Measurements from ENCODE around the gene PPP1R12B. TPM values are rescaled to one million over a fixed set of nuclear protein-coding genes. Genes with fewer than 3 reads are reported as not detected.
"Not testable (repeated sequence)": the region's sequence is repeated elsewhere in the genome, so short reads cannot be mapped to it uniquely, and the experiment has no call there.

Gene PPP1R12B
- total and polyA plus RNA-seq, 5 experiments from 2014 or later: 4.6 to 29.8 (median 7.7) TPM

- H3K27ac Mint-ChIP-seq, POLR2A ChIA-PET, ATAC-seq, H3K27me3 Mint-ChIP-seq, H3K9me3 Mint-ChIP-seq, DNase-seq, H3K4me3 Mint-ChIP-seq, H3K36me3 Mint-ChIP-seq: not testable (repeated sequence)
- H3K4me1 Mint-ChIP-seq: peaks cover 28 to 37% (median 33%) of the 10 kb centered on the region in 4 donors
Measured at GRCh38 chr1:202352583-202353197, 4.2 kb downstream of the PPP1R12B start.

DNA sequence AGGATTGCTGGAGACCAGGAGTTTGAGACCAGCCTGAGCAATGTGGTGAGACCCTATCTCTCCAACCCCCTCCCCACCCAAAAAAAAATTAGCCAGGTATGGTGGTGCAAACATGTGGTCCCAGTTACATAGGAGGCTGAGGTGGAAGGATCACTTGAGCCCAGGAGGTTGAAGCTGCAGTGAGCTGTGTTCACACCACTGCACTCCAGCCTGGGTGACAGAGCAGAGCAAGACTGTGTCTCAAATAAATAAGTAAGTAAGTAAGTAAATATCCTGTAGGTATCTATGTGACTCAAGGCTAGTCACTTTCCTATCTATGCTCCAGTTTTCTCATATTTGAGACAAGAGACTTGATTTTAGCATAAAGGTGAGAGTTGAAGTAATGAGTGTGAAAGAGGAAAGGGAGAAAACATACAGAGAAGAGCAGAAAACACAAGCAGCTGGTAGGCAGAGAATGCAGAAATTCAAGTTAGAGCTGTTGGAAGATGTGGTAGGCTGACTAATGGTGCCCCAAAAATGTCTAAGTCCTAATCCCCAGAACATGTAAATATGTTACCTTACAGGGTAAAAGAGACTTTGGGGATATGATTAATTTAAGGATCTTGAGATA, 7.5 kb downstream of the PPP1R12B start:
- no peak for DNase-seq
- H3K4me3 Mint-ChIP-seq: no peak overlapping the region
- no peaks in the 10 kb centered on the region for H3K36me3 Mint-ChIP-seq
- peak overlapping the region in 2 of 10 donors; percentile 42 to 67 for H3K27ac Mint-ChIP-seq
- H3K4me1 Mint-ChIP-seq: peaks cover 8 to 19% (median 15%) of the 10 kb centered on the region in 4 donors
- ATAC-seq: no peak
- no peaks in the 10 kb centered on the region for H3K27me3 Mint-ChIP-seq
- no peaks in the 10 kb centered on the region for H3K9me3 Mint-ChIP-seq
- POLR2A ChIA-PET: no interaction called here

DNA sequence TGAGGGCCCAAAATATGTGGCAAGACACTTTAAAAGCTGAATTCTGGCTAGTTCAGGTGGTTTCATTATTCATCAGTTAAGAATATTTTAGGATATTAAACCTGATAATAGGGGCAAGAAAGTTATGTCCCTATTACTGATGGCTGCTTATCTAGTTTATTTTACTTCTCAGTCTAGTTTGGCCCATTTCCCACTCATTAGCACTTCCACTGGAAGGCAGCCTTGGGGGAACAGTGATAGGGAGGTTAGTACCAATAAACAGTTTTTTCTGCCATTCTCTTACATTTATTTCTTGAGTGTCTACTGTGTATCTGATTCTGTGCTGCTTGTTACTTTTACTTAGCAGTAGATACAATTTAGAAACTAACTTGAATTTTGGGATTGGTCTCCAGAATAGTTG, 9.0 kb downstream of the PPP1R12B start:
- POLR2A ChIA-PET: no interaction called here
- Mint-ChIP-seq H3K27ac (no peak overlapping the region), H3K36me3 (no peaks in the 10 kb centered on the region), H3K4me1 (peaks cover 9 to 19% (median 15%) of the 10 kb centered on the region in 4 donors), H3K27me3 (no peaks in the 10 kb centered on the region), H3K9me3 (no peaks in the 10 kb centered on the region), H3K4me3 (no peak overlapping the region)
- DNase-seq: no peak
- no peak for ATAC-seq

DNA sequence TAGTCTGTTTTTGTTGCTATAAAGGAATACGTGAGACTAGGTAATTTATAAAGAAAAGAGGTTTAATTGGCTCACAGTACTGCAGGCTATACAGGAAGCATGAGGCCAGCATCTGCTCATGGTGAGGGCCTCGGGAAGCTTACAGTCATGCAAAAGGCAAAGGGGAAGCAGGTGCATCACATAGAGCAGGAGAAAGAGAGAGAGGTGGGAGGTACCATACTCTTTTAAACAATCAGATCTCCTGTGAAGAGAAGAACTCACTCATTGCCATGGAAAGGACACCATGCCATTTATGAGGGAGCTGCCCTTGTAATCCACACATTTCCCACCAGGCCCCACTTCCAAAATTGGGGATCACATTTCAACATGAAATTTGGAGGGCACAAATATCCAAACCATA, 12.7 kb downstream of the PPP1R12B start:
- POLR2A ChIA-PET: interaction anchor here (1.5 kb wide), 1 partner anchor 12 kb away, joined by 9 read pairs; the partner anchor contains the start of gene PPP1R12B
- DNase-seq (no peak), ATAC-seq (no peak)
- no peaks in the 10 kb centered on the region for H3K9me3 Mint-ChIP-seq
- no peaks in the 10 kb centered on the region for H3K27me3 Mint-ChIP-seq
- H3K4me1 Mint-ChIP-seq: peaks cover 5 to 12% (median 7%) of the 10 kb centered on the region in 4 donors
- H3K36me3 Mint-ChIP-seq: no peaks in the 10 kb centered on the region
- no peak overlapping the region for H3K27ac Mint-ChIP-seq
- no peak overlapping the region for H3K4me3 Mint-ChIP-seq

GRCh38 chr1:202361701-202362100, 13.2 kb downstream of the PPP1R12B start:
- no peaks in the 10 kb centered on the region for H3K27me3 Mint-ChIP-seq
- no peak overlapping the region for H3K27ac Mint-ChIP-seq
- no peaks in the 10 kb centered on the region for H3K36me3 Mint-ChIP-seq
- no peaks in the 10 kb centered on the region for H3K9me3 Mint-ChIP-seq
- ATAC-seq (no peak), DNase-seq (no peak)
- POLR2A ChIA-PET: interaction anchor here (1.5 kb wide), 1 partner anchor 13 kb away, joined by 9 read pairs; the partner anchor contains the start of gene PPP1R12B
- peaks cover 5 to 10% (median 6%) of the 10 kb centered on the region in 4 donors for H3K4me1 Mint-ChIP-seq
- H3K4me3 Mint-ChIP-seq: no peak overlapping the region

DNA sequence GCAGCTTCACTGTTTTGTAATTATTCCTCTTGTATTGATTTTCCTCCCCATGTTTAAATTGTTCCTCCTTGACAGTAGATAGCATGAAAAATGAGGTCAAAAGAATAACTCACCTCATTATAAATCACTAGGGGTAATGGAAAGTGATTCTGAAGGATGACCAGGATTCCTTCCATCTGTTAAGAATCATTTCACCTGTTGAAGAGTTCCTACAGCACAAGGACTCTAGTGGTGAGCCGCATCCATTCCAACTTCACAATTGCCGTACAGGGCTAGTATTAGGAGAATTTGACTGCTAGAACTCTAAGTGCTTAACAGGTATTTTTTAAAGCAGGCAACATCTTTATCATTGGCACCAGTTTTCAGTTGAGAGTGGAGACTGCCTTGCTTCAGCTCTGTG, 13.7 kb downstream of the PPP1R12B start:
- Mint-ChIP-seq H3K4me3 (no peak overlapping the region), H3K4me1 (peaks cover 5 to 10% (median 6%) of the 10 kb centered on the region in 4 donors), H3K36me3 (no peaks in the 10 kb centered on the region), H3K9me3 (no peaks in the 10 kb centered on the region), H3K27me3 (no peaks in the 10 kb centered on the region), H3K27ac (no peak overlapping the region)
- DNase-seq (no peak), ATAC-seq (no peak)
- POLR2A ChIA-PET: no interaction called here

DNA sequence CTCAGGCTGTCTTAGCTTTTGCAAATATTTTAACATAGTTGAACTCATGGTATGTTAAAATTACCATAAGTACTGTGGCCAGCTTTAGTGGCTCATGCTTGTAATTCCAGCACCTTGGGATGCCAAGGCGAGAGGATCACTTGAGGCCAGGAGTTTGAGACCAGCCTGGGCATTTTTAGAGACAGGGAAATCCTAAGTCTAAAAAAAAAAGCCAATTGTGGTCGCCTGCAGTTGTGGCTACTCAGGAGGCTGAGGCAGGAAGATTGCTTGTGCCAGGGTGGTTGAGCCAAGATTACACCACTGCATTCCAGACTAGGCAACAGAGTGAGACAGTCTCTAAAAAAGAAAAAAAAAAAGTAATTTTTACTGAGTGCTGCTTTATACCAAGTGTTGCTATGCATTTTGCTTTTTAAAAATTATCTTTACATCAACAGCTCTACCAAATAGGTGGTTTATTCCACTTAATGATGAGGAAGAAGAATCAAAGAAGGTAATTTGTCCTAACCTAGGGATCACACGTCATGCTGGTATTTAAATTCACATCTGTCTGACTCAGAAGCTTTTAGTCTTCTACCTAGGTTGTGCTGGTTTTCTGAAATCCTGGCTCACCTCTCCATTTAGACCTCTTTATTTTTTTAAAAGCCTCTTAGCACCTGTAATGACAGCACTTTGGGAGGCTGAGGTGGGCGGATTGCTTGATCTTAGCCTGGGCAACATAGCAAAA, 16.8 kb downstream of the PPP1R12B start:
- ATAC-seq: no peak
- H3K27ac Mint-ChIP-seq: no peak overlapping the region
- POLR2A ChIA-PET: no interaction called here

GRCh38 chr1:202367271-202367670, 18.8 kb downstream of the PPP1R12B start:
- Mint-ChIP-seq H3K36me3 (peaks cover 0 to 8% (median 5%) of the 10 kb centered on the region in 3 donors), H3K27me3 (no peaks in the 10 kb centered on the region), H3K4me1 (peaks cover 0 to 3% (median under 1%) of the 10 kb centered on the region in 4 donors), H3K4me3 (no peak overlapping the region), H3K27ac (no peak overlapping the region), H3K9me3 (no peaks in the 10 kb centered on the region)
- no peak for ATAC-seq
- DNase-seq: no peak
- POLR2A ChIA-PET: no interaction called here

More for the DNA sequence above, 16.8 kb downstream of the PPP1R12B start:
- Mint-ChIP-seq H3K27me3 (no peaks in the 10 kb centered on the region), H3K9me3 (no peaks in the 10 kb centered on the region), H3K4me1 (peaks cover 0 to 10% (median 5%) of the 10 kb centered on the region in 4 donors), H3K4me3 (no peak overlapping the region), H3K36me3 (peaks cover 0 to 7% (median 5%) of the 10 kb centered on the region in 3 donors)
- no peak for DNase-seq

DNA sequence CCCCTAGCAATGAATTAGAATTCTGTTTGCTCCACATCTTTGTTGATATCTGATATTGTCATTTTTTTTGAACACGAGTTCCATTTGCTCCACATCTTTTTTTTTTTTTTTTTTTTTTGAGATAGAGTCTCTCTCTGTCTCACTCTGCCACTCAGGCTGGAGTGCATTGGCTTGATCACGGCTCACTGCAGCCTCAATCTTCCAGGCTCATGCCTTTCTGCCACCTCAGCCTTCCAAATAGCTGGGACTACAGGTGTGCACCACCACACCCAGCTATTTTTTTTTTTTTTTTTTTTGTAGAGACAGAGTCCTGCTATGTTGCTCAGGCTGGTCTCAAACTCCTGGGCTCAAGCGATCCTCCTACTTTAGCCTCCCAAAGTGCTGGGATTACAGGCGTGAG, 22.4 kb downstream of the PPP1R12B start:
- peaks cover 2 to 10% (median 4%) of the 10 kb centered on the region in 4 donors for H3K4me1 Mint-ChIP-seq
- not testable (repeated sequence) for ATAC-seq, H3K27me3 Mint-ChIP-seq, H3K4me3 Mint-ChIP-seq, DNase-seq, H3K9me3 Mint-ChIP-seq, H3K27ac Mint-ChIP-seq
- POLR2A ChIA-PET: interaction anchor here (0.7 kb wide), 2 partner anchors 50 to 635 kb away, joined by 4 to 5 read pairs; no protein-coding TSS in a partner anchor
- peaks cover 0 to 12% (median 5%) of the 10 kb centered on the region in 3 donors for H3K36me3 Mint-ChIP-seq

DNA sequence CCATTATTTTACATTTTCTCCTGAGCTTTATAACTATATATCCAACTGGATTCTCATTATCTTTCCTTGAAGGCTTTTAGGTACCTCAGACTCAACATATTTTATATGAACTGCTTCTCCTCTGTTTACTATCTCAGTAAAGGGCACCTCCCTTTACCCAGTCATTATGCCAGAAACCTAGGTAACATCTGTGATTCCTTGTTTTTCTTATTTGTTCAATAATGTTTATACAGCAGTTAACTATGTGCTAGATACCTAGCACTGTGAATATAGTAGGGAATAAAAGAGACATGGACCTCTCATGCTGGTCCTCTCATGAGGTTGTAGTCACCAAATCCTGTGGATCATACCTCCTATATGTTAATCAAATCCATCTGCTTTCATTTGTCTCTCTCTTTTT, 25.6 kb downstream of the PPP1R12B start:
- H3K9me3 Mint-ChIP-seq: no peaks in the 10 kb centered on the region
- POLR2A ChIA-PET: no interaction called here
- no peak for ATAC-seq
- no peak overlapping the region for H3K4me3 Mint-ChIP-seq
- no peak overlapping the region for H3K27ac Mint-ChIP-seq
- no peak for DNase-seq
- peaks cover 7 to 19% (median 13%) of the 10 kb centered on the region in 4 donors for H3K4me1 Mint-ChIP-seq
- no peaks in the 10 kb centered on the region for H3K27me3 Mint-ChIP-seq
- H3K36me3 Mint-ChIP-seq: peaks cover 0 to 17% (median 5%) of the 10 kb centered on the region in 3 donors

DNA sequence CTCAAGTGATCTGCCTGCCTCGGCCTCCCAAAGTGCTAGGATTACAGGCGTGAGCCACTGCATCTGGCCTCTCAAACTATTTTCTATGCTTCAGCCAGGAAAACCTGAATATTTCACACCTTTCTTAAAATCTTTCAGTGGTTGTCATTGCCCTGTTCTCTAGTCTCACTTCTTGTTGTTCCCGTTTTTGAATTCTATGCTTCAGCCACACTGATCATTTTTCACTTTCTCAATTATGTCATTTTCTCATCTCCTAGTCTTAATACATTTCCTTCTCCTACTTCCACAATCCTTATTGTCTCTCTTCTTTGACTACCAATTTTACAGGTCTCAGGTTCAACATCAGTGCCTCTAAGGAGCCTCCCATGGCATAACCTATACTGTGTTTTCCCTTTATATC, 26.7 kb downstream of the PPP1R12B start:
- H3K27me3 Mint-ChIP-seq, DNase-seq, ATAC-seq, H3K9me3 Mint-ChIP-seq, H3K27ac Mint-ChIP-seq, H3K4me3 Mint-ChIP-seq, POLR2A ChIA-PET: not testable (repeated sequence)
- Mint-ChIP-seq H3K4me1 (peaks cover 15 to 30% (median 19%) of the 10 kb centered on the region in 4 donors), H3K36me3 (peaks cover 0 to 11% (median 3%) of the 10 kb centered on the region in 3 donors)

DNA sequence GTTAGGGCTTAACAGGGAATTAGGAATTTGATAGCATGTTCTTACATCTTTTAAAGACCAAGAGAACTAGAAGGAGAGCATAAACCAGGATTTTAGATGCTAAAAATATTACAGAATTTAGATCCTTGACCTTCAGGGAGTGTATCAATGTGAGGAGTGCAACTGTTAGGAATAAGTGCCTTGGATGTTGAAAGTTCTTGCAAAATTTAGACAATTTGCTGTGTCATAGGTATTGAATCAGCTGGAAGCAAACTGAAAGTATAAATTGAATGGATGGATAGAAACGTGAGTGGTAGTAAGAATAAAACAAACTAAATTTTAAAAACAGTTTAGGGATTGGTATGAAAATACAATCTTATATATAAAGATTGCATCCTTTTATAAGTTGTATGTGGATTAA, 27.7 kb downstream of the PPP1R12B start:
- Mint-ChIP-seq H3K36me3 (peaks cover 0 to 9% (median 3%) of the 10 kb centered on the region in 3 donors), H3K27me3 (no peaks in the 10 kb centered on the region), H3K4me3 (no peak overlapping the region), H3K9me3 (no peaks in the 10 kb centered on the region), H3K4me1 (peaks cover 20 to 37% (median 22%) of the 10 kb centered on the region in 4 donors), H3K27ac (no peak overlapping the region)
- DNase-seq (no peak), ATAC-seq (no peak)
- POLR2A ChIA-PET: no interaction called here

All from naive thymus-derived CD8-positive, alpha-beta T cell (primary cell).